ENCODE results near the gene FBXL15. TPM values are rescaled to one million over a fixed set of nuclear protein-coding genes. Genes with fewer than 3 reads are reported as not detected.

The FBXL15 gene
- total and polyA plus RNA-seq, 2 donors (not counting 3 experiments of a cell fraction or from before 2014, with no cell fraction given), result 9.9 to 15.3 TPM

GRCh38 chr10:102424145-102424544 is 3.5 kb downstream of the FBXL15 start:
- Histone ChIP-seq H3K27ac (ENCODE audit: insufficient read depth, low read depth, low read length) (no peak overlapping the region), H3K9ac (replicated peaks; ENCODE audit: extremely low read depth, insufficient read depth, low read length) (no peak overlapping the region), H3K9me3 (replicated peaks; ENCODE audit: control insufficient read depth, insufficient read depth, low read length) (no peaks in the 10 kb centered on the region), H4K20me1 (replicated peaks; ENCODE audit: control insufficient read depth, extremely low read depth, insufficient read depth, low read length) (no peaks in the 10 kb centered on the region), H3K79me2 (ENCODE audit: control insufficient read depth, insufficient read depth, low read length) (no peaks in the 10 kb centered on the region), H3K4me1 (ENCODE audit: control insufficient read depth, extremely low read depth, insufficient read depth, low read length) (peaks cover 20% of the 10 kb centered on the region), H2AFZ (ENCODE audit: low read depth, low read length) (no peak overlapping the region), H3K9me1 (replicated peaks; ENCODE audit: control insufficient read depth, extremely low read depth, insufficient read depth, low read length) (no peaks in the 10 kb centered on the region), H3K4me3 (replicated peaks in 1 of 3; ENCODE audit: insufficient read depth in 1 of 3, low read depth in 1 of 3, low read length in 3 of 3) (no peak overlapping the region), H3K27me3 (ENCODE audit: control insufficient read depth in 2 of 2, insufficient read depth in 2 of 2, low read length in 2 of 2) (peaks cover 0 to under 1% of the 10 kb centered on the region in 2 experiments), H3K4me2 (ENCODE audit: insufficient read depth, low read length) (no peak overlapping the region), H3K36me3 (ENCODE audit: control insufficient read depth in 2 of 2, extremely low read depth in 1 of 2, insufficient read depth in 2 of 2, low read length in 2 of 2) (peaks cover 0 to 9% of the 10 kb centered on the region in 2 experiments)
- BruUV-seq (replicated peaks), result no TSS peak
- DNase-seq (ENCODE audit: low read depth, low spot score), result no peak
- TF ChIP-seq MYC (IDR thresholded peaks at IDR 0.05; ENCODE audit: low read depth, low read length), result no peak
- no peak for TF ChIP-seq GATA2 (IDR thresholded peaks at IDR 0.05; ENCODE audit: insufficient read depth, insufficient read length, low read depth, low read length)
- no peak for TF ChIP-seq POLR2A (IDR thresholded peaks at IDR 0.05; ENCODE audit: low read depth, low read length)
- no peak for TF ChIP-seq EZH2 (IDR thresholded peaks at IDR 0.05; ENCODE audit: borderline replicate concordance, low read depth, low read length, severe bottlenecking)
- no peak for TF ChIP-seq FOS (IDR thresholded peaks at IDR 0.05; ENCODE audit: borderline replicate concordance, insufficient read depth, low read length)
- TF ChIP-seq POLR2AphosphoS5 (IDR thresholded peaks at IDR 0.05; ENCODE audit: insufficient read depth, low read depth, low read length), result no peak
- TF ChIP-seq JUN (IDR thresholded peaks at IDR 0.05; ENCODE audit: borderline replicate concordance, insufficient read depth, insufficient read length, low read depth), result no peak
- POLR2A ChIA-PET, result no interaction called here
- FAIRE-seq, result no peak
- dilution Hi-C loops (cut with MboI; ENCODE audit: extremely low pct_ligation_motif_present, low sequenced_read_pairs) (no loop called here), intact Hi-C loops (cut with micrococcal nuclease) (loop anchor here (5.0 kb wide), 3 partner anchors 78 to 223 kb away; partner anchors contain the start of genes ACTR1A and SUFU)
- CTCF ChIA-PET, result interaction anchor here (1.4 to 6.5 kb wide), 5 partner anchors 8 to 194 kb away, joined by 4 to 74 read pairs (median 25); partner anchors contain the start of gene CUEDC2

GRCh38 chr10:102424916-102425315 is 4.3 kb downstream of the FBXL15 start:
- no peaks in the 10 kb centered on the region for H3K79me2 ChIP-seq (ENCODE audit: control insufficient read depth, insufficient read depth, low read length)
- no peaks in the 10 kb centered on the region for H3K27me3 ChIP-seq (ENCODE audit: control insufficient read depth in 2 of 2, insufficient read depth in 2 of 2, low read length in 2 of 2)
- H3K4me2 ChIP-seq (ENCODE audit: insufficient read depth, low read length), result no peak overlapping the region
- no peak overlapping the region for H3K4me3 ChIP-seq (replicated peaks in 1 of 3; ENCODE audit: insufficient read depth in 1 of 3, low read depth in 1 of 3, low read length in 3 of 3)
- H3K36me3 ChIP-seq (ENCODE audit: control insufficient read depth in 2 of 2, extremely low read depth in 1 of 2, insufficient read depth in 2 of 2, low read length in 2 of 2), result peaks cover 0 to 9% of the 10 kb centered on the region in 2 experiments
- BruUV-seq (replicated peaks), result no TSS peak
- no peak for FAIRE-seq
- no peaks in the 10 kb centered on the region for H3K9me1 ChIP-seq (replicated peaks; ENCODE audit: control insufficient read depth, extremely low read depth, insufficient read depth, low read length)
- ChIA-PET POLR2A (no interaction called here), CTCF (interaction anchor here (1.4 to 6.5 kb wide), 3 partner anchors 20 to 195 kb away, joined by 4 to 74 read pairs (median 51); no protein-coding TSS in a partner anchor)
- dilution Hi-C loops (cut with MboI; ENCODE audit: extremely low pct_ligation_motif_present, low sequenced_read_pairs) (no loop called here), intact Hi-C loops (cut with micrococcal nuclease) (loop anchor here (5.0 kb wide), 3 partner anchors 77 to 222 kb away; partner anchors contain the start of genes ACTR1A and SUFU)
- no peak overlapping the region for H2AFZ ChIP-seq (ENCODE audit: low read depth, low read length)
- TF ChIP-seq CTCF (IDR thresholded peaks at IDR 0.05; ENCODE audit: extremely low read depth in 1 of 2, insufficient read depth in 1 of 2, low read depth in 1 of 2, low read length in 2 of 2) (no peak), POLR2A (IDR thresholded peaks at IDR 0.05; ENCODE audit: low read depth, low read length) (peak; percentile 18)
- no peak for DNase-seq (ENCODE audit: low read depth, low spot score)
- H3K9me3 ChIP-seq (replicated peaks; ENCODE audit: control insufficient read depth, insufficient read depth, low read length), result no peaks in the 10 kb centered on the region
- peaks cover 16% of the 10 kb centered on the region for H3K4me1 ChIP-seq (ENCODE audit: control insufficient read depth, extremely low read depth, insufficient read depth, low read length)
- H4K20me1 ChIP-seq (replicated peaks; ENCODE audit: control insufficient read depth, extremely low read depth, insufficient read depth, low read length), result no peaks in the 10 kb centered on the region
- no peak overlapping the region for H3K27ac ChIP-seq (ENCODE audit: insufficient read depth, low read depth, low read length)
- no peak overlapping the region for H3K9ac ChIP-seq (replicated peaks; ENCODE audit: extremely low read depth, insufficient read depth, low read length)
